HepG2 (cell line): ENCODE data around the gene IGFBP5.

Experiments used
- FOSL2 ChIP-seq: sonication (generic); formaldehyde crosslinking; IDR thresholded peaks from 2 replicates; pipeline ENCODE4 v1.4.0; 2020; ENCODE audit warnings: missing genetic modification reagents
- MYC ChIP-seq: sonication (generic); formaldehyde crosslinking; IDR thresholded peaks from 2 replicates; pipeline ENCODE4 v1.9.0; 2021; ENCODE audit warnings: missing genetic modification reagents, borderline replicate concordance
- MYNN ChIP-seq: sonication (generic); formaldehyde crosslinking; IDR thresholded peaks from 2 replicates; pipeline ENCODE4 v1.4.0; 2020; ENCODE audit warnings: mild to moderate bottlenecking, low read depth, missing genetic modification reagents

DNA sequence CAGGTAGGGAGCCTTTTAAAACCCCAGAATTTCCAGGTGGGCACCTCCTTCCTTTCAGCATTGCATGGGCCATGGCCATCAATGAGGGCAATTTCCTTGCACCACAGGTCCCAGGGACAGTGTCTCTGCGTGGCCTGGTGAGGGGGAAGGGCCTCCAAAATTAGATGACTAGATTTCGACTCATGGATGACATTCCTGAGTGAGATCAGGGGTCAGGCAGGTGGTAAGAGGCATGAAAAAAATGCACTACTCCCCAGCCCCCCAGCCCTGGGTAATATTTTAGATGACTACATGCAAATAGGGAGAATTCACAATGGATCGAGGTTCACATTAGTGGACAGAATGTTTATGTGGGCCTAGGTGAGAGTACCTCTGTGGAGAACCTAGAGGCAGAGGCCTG lies 19.0 kb upstream of the IGFBP5 start:
- TF ChIP-seq MYNN (no peak), FOSL2 (CRISPR knock-in tag) (no peak), MYC (CRISPR knock-in tag) (no peak)
